H1 (cell line): ENCODE results near the gene PDE4D.

Source experiments
- ATF3 ChIP-seq: IDR thresholded peaks from 2 replicates; pipeline ENCODE4 v1.6.1; 2011; ENCODE audit warnings: low read depth, mild to moderate bottlenecking, low read length; ENCODE audit not compliant: insufficient read depth
- CBX8 ChIP-seq: fragments of 300-800, 300-1000 bp; sonication (generic); IDR thresholded peaks from 2 replicates; pipeline ENCODE4 v1.7.1; 2016; ENCODE audit warnings: low read depth, low read length, borderline replicate concordance
- CTCF ChIP-seq, 3 experiments: IDR thresholded peaks; 1 replicate in 2 of 3; 2 replicates in 1 of 3; pipeline versions ENCODE4 v1.5.1 to v1.6.1; 2011; ENCODE audit warnings: low read length in 3 of 3, mild to moderate bottlenecking in 3 of 3, inconsistent platforms in 2 of 3, low read depth in 1 of 3, moderate library complexity in 1 of 3; ENCODE audit not compliant: insufficient read depth in 1 of 3; ENCODE audit errors: control extremely low read depth in 1 of 3
- EZH2 ChIP-seq: fragments of 200-600 bp; sonication (generic); IDR thresholded peaks from 2 replicates; pipeline ENCODE4 v1.7.1; 2012; ENCODE audit warnings: low read depth, mild to moderate bottlenecking, moderate library complexity, low read length, inconsistent platforms; ENCODE audit not compliant: severe bottlenecking
- GABPA ChIP-seq: IDR thresholded peaks from 2 replicates; pipeline ENCODE4 v1.6.1; 2011; ENCODE audit warnings: mild to moderate bottlenecking, low read length, moderate library complexity, borderline replicate concordance; ENCODE audit not compliant: insufficient read depth
- MAFK ChIP-seq: IDR thresholded peaks from 2 replicates; pipeline ENCODE4 v1.6.1; 2012; ENCODE audit warnings: low read depth, mild to moderate bottlenecking, improper control_type of control experiment, low read length
- NRF1 ChIP-seq: IDR thresholded peaks from 2 replicates; pipeline ENCODE4 v1.6.1; 2011; ENCODE audit warnings: mild to moderate bottlenecking, low read depth, low read length, improper control_type of control experiment
- POU5F1 ChIP-seq: IDR thresholded peaks from 2 replicates; pipeline ENCODE4 v1.6.1; 2011; ENCODE audit warnings: low read depth, mild to moderate bottlenecking, low read length, moderate library complexity
- RAD21 ChIP-seq, 2 experiments: IDR thresholded peaks in 1 of 2; conservative IDR thresholded peaks in 1 of 2; 2 replicates each; pipeline ENCODE4 v1.6.1; 2011; ENCODE audit warnings: low read depth in 2 of 2, low read length in 2 of 2, improper control_type of control experiment in 1 of 2, inconsistent platforms in 1 of 2, mild to moderate bottlenecking in 1 of 2, moderate library complexity in 1 of 2
- SIX5 ChIP-seq: IDR thresholded peaks from 2 replicates; pipeline ENCODE4 v1.6.1; 2011; ENCODE audit warnings: mild to moderate bottlenecking, low read depth, low read length
- TAF1 ChIP-seq: IDR thresholded peaks from 2 replicates; pipeline ENCODE4 v1.6.1; 2011; ENCODE audit warnings: mild to moderate bottlenecking, low read depth, low read length
- TBP ChIP-seq: IDR thresholded peaks from 2 replicates; pipeline ENCODE4 v1.6.1; 2011; ENCODE audit warnings: low read depth, low read length, improper control_type of control experiment
- ZNF274 ChIP-seq: IDR thresholded peaks from 2 replicates; pipeline ENCODE4 v1.7.0; 2012; ENCODE audit warnings: low read length, borderline replicate concordance; ENCODE audit errors: extremely low read depth

DNA sequence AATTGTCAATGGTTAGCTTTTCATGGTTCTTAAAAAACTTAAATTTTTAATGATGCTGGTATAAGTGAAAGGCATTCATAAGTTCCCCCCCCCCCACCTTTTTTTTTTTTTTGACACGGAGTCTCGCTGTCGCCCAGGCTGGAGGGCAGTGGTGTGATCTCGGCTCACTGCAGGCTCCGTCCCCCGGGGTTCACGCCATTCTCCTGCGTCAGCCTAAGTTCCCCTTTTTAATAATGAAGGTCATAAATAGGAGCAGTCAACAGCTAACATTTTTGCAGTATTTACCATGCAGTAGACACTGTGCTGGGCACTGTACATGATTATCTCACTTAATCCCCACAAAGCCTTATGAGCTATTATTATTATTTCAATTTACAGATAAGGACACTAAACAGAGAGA is 556.3 kb downstream of the PDE4D start:
- TF ChIP-seq CTCF (IDR thresholded peaks at IDR 0.05; ENCODE audit: control extremely low read depth in 1 of 3, insufficient read depth in 1 of 3, low read depth in 1 of 3, low read length in 3 of 3), result no peak
- no peak for TF ChIP-seq CBX8
- TF ChIP-seq EZH2, result no peak
- no peak for TF ChIP-seq NRF1
- no peak for TF ChIP-seq TBP
- no peak for TF ChIP-seq POU5F1
- TF ChIP-seq ATF3, result no peak
- TF ChIP-seq ZNF274, result no peak
- TF ChIP-seq GABPA, result no peak
- TF ChIP-seq MAFK, result no peak
- TF ChIP-seq TAF1, result no peak
- no peak for TF ChIP-seq SIX5
- TF ChIP-seq RAD21 (IDR thresholded peaks at IDR 0.05 in 1 of 2, conservative IDR thresholded peaks at IDR 0.05 in 1 of 2; ENCODE audit: low read depth in 2 of 2, low read length in 2 of 2), result no peak
